ENCODE measurements around the gene ETS1.

GRCh38 chr11:128517451-128518230 lies 69.7 kb downstream of the ETS1 start:
- no peak for TF ChIP-seq CTCF (conservative IDR thresholded peaks at IDR 0.05; ENCODE audit: low read length)
- no peak for TF ChIP-seq EZH2phosphoT487 (IDR thresholded peaks at IDR 0.05; ENCODE audit: borderline replicate concordance, low read depth, low read length)
